ENCODE measurements around the gene SLC27A5. TPM values are rescaled to one million over a fixed set of nuclear protein-coding genes. Genes with fewer than 3 reads are reported as not detected.

SLC27A5 gene
- total and polyA plus RNA-seq, 2 of the 13 experiments (the other 11 are each of a cell fraction or from before 2014, with no cell fraction given), result 30.3 to 40.2 TPM

DNA sequence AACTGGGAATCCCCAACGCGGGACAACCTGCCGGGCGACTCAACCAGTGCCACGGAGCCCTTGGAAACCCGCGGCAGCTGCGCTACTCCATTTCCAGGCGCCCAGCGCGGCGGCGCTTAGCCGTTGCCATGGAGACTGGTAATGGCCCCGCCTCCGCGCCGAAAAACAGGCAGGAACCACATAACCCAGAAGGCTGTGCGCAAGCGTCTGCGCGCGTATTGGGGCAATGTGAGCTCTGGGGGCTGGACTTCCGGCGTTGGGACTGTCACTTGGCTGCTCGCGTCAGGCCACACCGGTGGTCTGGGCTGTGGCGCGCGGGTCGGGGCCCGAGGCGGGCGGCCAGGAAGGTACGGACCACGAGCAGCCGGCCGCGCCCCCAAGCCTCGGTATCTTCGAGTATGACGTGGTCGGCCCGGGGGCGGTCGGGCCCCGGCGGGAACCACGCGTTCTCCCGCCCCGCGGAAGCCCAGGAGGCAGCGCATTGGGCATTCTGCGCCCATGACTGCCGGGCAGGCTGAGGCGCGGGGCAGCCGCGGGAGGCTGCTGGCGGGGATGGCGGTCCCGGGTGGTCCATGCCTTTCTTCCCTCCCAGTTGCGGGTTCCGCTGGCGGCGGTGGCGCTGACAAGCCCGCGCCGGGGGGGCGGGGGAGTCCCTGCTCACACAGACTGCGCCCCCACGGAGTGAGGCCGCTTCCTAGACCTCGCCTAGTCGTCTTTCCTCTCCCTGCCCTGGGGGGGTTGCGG is 60.3 kb downstream of the SLC27A5 start, which contains the start of gene ZNF324B (continued):
- no peak for TF ChIP-seq ARID5B (CRISPR knock-in tag; IDR thresholded peaks at IDR 0.05)
- no peak for TF ChIP-seq SRY (CRISPR knock-in tag; IDR thresholded peaks at IDR 0.05)
- TF ChIP-seq RXRA (CRISPR knock-in tag; IDR thresholded peaks at IDR 0.05), result no peak; the same call in 1 of the 2 replicates
- TF ChIP-seq ZFP41 (CRISPR knock-in tag; IDR thresholded peaks at IDR 0.05; ENCODE audit: borderline replicate concordance), result no peak
- TF ChIP-seq, protein P1, sequence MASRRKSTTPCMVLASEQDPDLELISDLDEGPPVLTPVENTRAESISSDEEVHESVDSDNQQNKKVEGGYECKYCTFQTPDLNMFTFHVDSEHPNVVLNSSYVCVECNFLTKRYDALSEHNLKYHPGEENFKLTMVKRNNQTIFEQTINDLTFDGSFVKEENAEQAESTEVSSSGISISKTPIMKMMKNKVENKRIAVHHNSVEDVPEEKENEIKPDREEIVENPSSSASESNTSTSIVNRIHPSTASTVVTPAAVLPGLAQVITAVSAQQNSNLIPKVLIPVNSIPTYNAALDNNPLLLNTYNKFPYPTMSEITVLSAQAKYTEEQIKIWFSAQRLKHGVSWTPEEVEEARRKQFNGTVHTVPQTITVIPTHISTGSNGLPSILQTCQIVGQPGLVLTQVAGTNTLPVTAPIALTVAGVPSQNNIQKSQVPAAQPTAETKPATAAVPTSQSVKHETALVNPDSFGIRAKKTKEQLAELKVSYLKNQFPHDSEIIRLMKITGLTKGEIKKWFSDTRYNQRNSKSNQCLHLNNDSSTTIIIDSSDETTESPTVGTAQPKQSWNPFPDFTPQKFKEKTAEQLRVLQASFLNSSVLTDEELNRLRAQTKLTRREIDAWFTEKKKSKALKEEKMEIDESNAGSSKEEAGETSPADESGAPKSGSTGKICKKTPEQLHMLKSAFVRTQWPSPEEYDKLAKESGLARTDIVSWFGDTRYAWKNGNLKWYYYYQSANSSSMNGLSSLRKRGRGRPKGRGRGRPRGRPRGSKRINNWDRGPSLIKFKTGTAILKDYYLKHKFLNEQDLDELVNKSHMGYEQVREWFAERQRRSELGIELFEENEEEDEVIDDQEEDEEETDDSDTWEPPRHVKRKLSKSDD (CRISPR knock-in tag; IDR thresholded peaks at IDR 0.05; ENCODE audit: low read depth), result no peak
- no peak; the same call in 1 of the 2 replicates for TF ChIP-seq ZNF782 (CRISPR knock-in tag; IDR thresholded peaks at IDR 0.05; ENCODE audit: borderline replicate concordance)
- no peak for TF ChIP-seq ZNF326 (CRISPR knock-in tag; IDR thresholded peaks at IDR 0.05; ENCODE audit: borderline replicate concordance)
- TF ChIP-seq DZIP1 (CRISPR knock-in tag; IDR thresholded peaks at IDR 0.05), result no peak
- TF ChIP-seq, protein P2, sequence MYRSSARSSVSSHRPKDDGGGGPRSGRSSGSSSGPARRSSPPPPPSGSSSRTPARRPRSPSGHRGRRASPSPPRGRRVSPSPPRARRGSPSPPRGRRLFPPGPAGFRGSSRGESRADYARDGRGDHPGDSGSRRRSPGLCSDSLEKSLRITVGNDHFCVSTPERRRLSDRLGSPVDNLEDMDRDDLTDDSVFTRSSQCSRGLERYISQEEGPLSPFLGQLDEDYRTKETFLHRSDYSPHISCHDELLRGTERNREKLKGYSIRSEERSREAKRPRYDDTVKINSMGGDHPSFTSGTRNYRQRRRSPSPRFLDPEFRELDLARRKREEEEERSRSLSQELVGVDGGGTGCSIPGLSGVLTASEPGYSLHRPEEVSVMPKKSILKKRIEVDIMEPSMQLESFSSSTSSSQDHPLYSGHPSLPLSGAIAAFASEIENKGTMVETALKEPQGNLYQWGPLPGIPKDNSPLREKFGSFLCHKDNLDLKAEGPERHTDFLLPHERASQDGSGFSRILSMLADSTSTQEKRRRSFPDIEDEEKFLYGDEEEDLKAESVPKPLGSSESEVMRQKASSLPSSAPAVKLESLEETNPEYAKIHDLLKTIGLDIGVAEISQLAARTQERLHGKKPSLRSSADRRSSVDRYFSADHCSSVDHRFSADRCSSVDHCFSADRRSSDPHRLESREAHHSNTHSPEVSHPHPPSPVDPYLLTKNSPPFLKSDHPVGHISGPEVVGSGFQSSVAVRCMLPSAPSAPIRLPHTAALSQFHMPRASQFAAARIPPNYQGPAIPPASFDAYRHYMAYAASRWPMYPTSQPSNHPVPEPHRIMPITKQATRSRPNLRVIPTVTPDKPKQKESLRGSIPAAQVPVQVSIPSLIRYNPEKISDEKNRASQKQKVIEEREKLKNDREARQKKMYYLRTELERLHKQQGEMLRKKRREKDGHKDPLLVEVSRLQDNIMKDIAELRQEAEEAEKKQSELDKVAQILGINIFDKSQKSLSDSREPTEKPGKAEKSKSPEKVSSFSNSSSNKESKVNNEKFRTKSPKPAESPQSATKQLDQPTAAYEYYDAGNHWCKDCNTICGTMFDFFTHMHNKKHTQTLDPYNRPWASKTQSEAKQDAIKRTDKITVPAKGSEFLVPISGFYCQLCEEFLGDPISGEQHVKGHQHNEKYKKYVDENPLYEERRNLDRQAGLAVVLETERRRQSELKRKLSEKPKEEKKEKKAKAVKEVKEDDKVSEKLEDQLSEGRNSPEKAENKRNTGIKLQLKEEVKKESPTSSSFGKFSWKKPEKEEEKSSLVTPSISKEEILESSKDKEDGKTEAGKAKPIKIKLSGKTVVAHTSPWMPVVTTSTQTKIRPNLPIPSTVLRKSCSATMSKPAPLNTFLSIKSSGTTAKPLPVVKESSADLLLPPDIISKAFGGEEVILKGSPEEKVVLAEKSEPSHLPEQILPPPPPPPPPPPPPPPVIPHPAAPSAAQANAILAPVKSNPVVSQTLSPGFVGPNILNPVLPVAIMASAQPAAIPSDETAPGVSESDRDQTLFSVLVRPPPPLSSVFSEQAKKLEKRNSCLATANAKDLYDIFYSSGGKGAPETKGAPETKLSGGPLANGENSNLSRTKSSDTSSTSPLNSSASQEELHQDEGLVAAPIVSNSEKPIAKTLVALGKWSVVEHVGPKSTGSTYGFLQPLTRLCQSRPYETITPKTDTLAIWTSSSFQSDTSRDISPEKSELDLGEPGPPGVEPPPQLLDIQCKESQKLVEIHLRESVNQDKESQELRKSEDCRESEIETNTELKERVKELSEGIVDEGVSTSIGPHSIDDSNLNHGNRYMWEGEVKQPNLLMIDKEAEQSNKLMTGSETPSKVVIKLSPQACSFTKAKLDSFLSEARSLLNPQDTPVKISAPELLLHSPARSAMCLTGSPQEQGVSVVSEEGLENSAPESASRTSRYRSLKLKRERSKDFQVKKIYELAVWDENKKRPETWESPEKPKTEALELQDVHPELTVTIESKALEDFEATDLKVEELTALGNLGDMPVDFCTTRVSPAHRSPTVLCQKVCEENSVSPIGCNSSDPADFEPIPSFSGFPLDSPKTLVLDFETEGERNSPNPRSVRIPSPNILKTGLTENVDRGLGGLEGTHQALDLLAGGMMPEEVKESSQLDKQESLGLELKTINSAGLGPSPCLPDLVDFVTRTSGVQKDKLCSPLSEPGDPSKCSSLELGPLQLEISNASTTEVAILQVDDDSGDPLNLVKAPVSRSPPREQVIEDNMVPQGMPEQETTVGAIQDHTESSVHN (CRISPR knock-in tag; IDR thresholded peaks at IDR 0.05), result no peak
- no peak for TF ChIP-seq TBP (CRISPR knock-in tag; IDR thresholded peaks at IDR 0.05)

Measured in HepG2 (cell line).